Coronary artery (tissue), 2 donors: ENCODE results near the gene PEX14.

Experiments
- DNase-seq: peaks from one replicate; pipeline ENCODE4 v3.0.0-alpha.2; 2017; ENCODE audit warnings: low spot score
- H3K27ac ChIP-seq, 2 donors: fragments of 200-600 bp; sonication (generic); one replicate each; pipeline ENCODE4 v1.5.1; 2016 to 2019
- H3K4me3 ChIP-seq: fragments of 200-600 bp; sonication (generic); 2 replicates; pipeline ENCODE4 v1.5.1; 2016; ENCODE audit warnings: mild to moderate bottlenecking, moderate library complexity
- CTCF ChIP-seq: fragments of 200-600 bp; sonication (generic); IDR thresholded peaks from one replicate; pipeline ENCODE4 v1.5.1; 2019; ENCODE audit warnings: antibody characterized with exemption

The PEX14 gene

GRCh38 chr1:10583641-10584040 is 108.9 kb downstream of the PEX14 start:
- TF ChIP-seq CTCF, result no peak
- DNase-seq, result no peak
- Histone ChIP-seq H3K4me3 (no peak overlapping the region), H3K27ac (no peak overlapping the region)

DNA sequence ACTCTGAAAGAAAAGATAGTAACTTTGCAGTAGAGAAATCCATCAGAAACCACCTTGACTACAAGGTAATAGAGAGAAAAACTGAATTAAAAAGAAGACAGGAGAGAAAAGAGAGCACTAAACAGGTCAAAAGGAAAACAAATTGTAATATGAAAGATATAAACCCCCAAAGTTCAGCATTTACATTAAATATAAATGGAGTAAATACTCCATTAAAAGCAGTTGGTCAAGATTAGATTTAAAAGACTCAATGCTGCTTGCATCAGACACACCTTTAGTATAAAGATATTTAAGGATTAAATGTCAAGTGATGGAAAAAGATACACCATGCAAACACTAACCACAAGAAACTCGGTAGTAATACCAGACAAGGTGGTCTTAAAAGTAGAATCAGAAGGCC is 110.5 kb downstream of the PEX14 start:
- H3K4me3 ChIP-seq, result no peak overlapping the region
- no peak for DNase-seq
- H3K27ac ChIP-seq, result no peak overlapping the region
- no peak for TF ChIP-seq CTCF

- DNase-seq, result no peak
- no peak for TF ChIP-seq CTCF
- Histone ChIP-seq H3K27ac (no peak overlapping the region), H3K4me3 (no peak overlapping the region)
Measured at GRCh38 chr1:10586125-10586524, 111.4 kb downstream of the PEX14 start.

DNA sequence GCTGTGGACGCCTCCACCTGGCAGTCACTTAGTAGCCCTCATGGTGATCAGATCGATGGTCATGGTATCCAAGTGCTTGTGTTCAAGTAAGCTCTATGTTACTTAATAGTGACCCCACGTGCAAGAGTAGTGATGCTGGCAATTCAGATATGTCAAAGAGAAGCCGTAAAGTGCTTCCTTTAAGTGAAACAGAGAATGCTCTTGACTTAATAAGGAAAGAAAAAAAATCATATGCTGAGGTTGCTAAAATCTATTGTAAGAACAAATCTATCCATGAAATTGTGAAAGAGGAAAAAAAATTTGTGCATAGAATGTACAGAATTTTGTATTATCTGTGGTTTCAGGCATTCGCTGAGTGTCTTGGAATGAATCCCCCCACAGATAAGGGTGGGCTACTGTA is 113.9 kb downstream of the PEX14 start:
- TF ChIP-seq CTCF, result no peak
- no peak overlapping the region for H3K27ac ChIP-seq

GRCh38 chr1:10589074-10589473 is 114.3 kb downstream of the PEX14 start:
- TF ChIP-seq CTCF, result no peak

More for the DNA sequence above, 113.9 kb downstream of the PEX14 start:
- H3K4me3 ChIP-seq, result no peak overlapping the region
- no peak for DNase-seq

GRCh38 chr1:10591010-10591409 is 116.3 kb downstream of the PEX14 start:
- Histone ChIP-seq H3K4me3 (no peak overlapping the region), H3K27ac (no peak overlapping the region)
- DNase-seq, result no peak
- TF ChIP-seq CTCF, result no peak

More at GRCh38 chr1:10589074-10589473, 114.3 kb downstream of the PEX14 start:
- no peak for DNase-seq
- H3K4me3 ChIP-seq, result no peak overlapping the region
- H3K27ac ChIP-seq, result no peak overlapping the region

- DNase-seq, result no peak
- no peak overlapping the region for H3K4me3 ChIP-seq
- no peak for TF ChIP-seq CTCF
- H3K27ac ChIP-seq, result no peak overlapping the region
Measured at GRCh38 chr1:10592373-10592772, 117.6 kb downstream of the PEX14 start.
